Endothelial cell (in vitro differentiated cells): ENCODE data around the gene RNU6-1. TPM values are rescaled to one million over a fixed set of nuclear protein-coding genes. Genes with fewer than 3 reads are reported as not detected.

ENCODE experiments used
- DNase-seq: peaks from one replicate; pipeline ENCODE4 v3.0.0; 2021; ENCODE audit warnings: low spot score
- H3K27ac Mint-ChIP-seq: one replicate; pipeline ENCODE4 v1.8.0; 2021; ENCODE audit warnings: mixed read lengths, inconsistent platforms; ENCODE audit not compliant: unreplicated experiment
- H3K27me3 Mint-ChIP-seq: one replicate; pipeline ENCODE4 v1.8.0; 2021; ENCODE audit warnings: mild to moderate bottlenecking, moderate library complexity, mixed read lengths, inconsistent platforms; ENCODE audit not compliant: unreplicated experiment
- H3K36me3 Mint-ChIP-seq: one replicate; pipeline ENCODE4 v1.8.0; 2021; ENCODE audit warnings: mild to moderate bottlenecking, low read depth, mixed read lengths, inconsistent platforms; ENCODE audit not compliant: unreplicated experiment
- H3K4me1 Mint-ChIP-seq: one replicate; pipeline ENCODE4 v1.8.0; 2021; ENCODE audit warnings: mild to moderate bottlenecking, mixed read lengths, inconsistent platforms; ENCODE audit not compliant: unreplicated experiment
- H3K4me3 Mint-ChIP-seq: one replicate; pipeline ENCODE4 v1.8.0; 2021; ENCODE audit warnings: mild to moderate bottlenecking, mixed read lengths, inconsistent platforms; ENCODE audit not compliant: unreplicated experiment
- H3K9me3 Mint-ChIP-seq: one replicate; pipeline ENCODE4 v1.8.0; 2021; ENCODE audit warnings: mixed read lengths, inconsistent platforms; ENCODE audit not compliant: unreplicated experiment
- total RNA-seq: library from RNA; stranded (reverse); fragmentation: NEBNext Ultra II Directional; extraction: Animal tissue kit (Norgen Biotek cat#: 25700); gene quantifications from one replicate; pipeline ENCODE4 v1.2.1, GENCODE V29; 2021; ENCODE audit not compliant: unreplicated experiment
- TF ChIP-seq, protein P1 (sequence below): fragments of 200-600 bp; sonication (generic); IDR thresholded peaks from one replicate; pipeline ENCODE4 v1.5.0; 2021; ENCODE audit warnings: antibody characterized with exemption; ENCODE audit not compliant: unreplicated experiment

Gene RNU6-1
- total RNA-seq, 1 donor from 2014 or later: not detected

DNA sequence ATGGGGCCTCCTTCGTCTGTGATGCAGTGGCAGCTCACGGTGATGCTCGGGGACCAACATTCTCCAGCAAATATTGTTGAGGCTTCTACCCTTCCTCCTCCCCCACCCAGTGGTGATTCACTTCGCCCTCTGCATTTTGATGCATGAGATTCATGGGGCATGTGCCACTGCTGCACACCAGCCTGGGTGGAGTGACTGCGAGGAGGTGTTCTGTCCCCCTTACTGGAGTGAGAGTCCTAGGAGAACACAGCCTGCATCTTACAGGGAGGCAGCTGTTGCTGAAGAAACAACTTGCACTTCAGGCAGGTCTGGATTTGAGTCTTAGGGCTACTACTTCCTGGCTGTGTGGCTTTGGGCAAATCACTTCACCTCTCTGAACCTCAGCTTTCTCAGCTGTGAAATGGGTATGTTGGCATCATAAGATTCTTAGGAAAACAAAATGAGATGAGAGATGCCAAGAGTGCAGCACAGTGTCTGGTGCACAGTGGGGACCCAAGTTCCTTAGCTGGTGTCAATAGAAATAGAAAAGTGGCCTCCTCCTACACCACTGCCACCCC is 24.7 kb downstream of the RNU6-1 start:
- Mint-ChIP-seq H3K36me3 (no peaks in the 10 kb centered on the region), H3K4me1 (no peaks in the 10 kb centered on the region), H3K4me3 (no peak overlapping the region), H3K27ac (no peak overlapping the region), H3K27me3 (peaks cover 4% of the 10 kb centered on the region), H3K9me3 (no peaks in the 10 kb centered on the region)
- no peak for DNase-seq
- TF ChIP-seq, protein P1, sequence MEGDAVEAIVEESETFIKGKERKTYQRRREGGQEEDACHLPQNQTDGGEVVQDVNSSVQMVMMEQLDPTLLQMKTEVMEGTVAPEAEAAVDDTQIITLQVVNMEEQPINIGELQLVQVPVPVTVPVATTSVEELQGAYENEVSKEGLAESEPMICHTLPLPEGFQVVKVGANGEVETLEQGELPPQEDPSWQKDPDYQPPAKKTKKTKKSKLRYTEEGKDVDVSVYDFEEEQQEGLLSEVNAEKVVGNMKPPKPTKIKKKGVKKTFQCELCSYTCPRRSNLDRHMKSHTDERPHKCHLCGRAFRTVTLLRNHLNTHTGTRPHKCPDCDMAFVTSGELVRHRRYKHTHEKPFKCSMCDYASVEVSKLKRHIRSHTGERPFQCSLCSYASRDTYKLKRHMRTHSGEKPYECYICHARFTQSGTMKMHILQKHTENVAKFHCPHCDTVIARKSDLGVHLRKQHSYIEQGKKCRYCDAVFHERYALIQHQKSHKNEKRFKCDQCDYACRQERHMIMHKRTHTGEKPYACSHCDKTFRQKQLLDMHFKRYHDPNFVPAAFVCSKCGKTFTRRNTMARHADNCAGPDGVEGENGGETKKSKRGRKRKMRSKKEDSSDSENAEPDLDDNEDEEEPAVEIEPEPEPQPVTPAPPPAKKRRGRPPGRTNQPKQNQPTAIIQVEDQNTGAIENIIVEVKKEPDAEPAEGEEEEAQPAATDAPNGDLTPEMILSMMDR: no peak

DNA sequence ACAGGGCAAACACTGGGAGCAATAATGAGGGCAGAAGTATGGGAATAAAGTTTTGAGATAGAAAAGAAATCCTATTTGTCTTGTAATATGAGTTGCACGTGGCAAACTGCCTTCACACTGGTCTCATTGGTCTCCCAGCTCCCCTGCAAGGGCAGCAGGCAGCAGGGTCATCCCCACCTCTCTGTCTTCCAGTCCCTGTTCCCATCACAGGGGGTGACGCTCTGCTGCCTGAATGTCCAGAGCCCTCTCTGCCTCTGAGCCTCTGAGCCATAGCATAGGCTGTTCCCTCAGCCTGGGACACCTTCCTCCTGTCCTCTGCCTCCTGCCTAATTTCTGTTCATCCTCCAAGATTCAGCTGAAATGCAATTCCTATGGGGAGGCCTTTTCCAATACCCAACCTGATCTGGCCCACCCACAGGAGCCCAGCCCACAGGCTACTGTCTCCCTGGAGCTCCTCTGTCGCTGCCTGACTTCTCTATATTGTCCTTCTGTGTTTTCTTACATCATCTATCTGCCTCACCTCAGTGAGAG is 26.7 kb downstream of the RNU6-1 start:
- peaks cover 3% of the 10 kb centered on the region for H3K36me3 Mint-ChIP-seq
- DNase-seq: no peak
- no peaks in the 10 kb centered on the region for H3K9me3 Mint-ChIP-seq
- no peak overlapping the region for H3K27ac Mint-ChIP-seq
- TF ChIP-seq, protein P1: no peak
- no peak overlapping the region for H3K4me3 Mint-ChIP-seq
- no peaks in the 10 kb centered on the region for H3K4me1 Mint-ChIP-seq
- peaks cover 4% of the 10 kb centered on the region for H3K27me3 Mint-ChIP-seq

DNA sequence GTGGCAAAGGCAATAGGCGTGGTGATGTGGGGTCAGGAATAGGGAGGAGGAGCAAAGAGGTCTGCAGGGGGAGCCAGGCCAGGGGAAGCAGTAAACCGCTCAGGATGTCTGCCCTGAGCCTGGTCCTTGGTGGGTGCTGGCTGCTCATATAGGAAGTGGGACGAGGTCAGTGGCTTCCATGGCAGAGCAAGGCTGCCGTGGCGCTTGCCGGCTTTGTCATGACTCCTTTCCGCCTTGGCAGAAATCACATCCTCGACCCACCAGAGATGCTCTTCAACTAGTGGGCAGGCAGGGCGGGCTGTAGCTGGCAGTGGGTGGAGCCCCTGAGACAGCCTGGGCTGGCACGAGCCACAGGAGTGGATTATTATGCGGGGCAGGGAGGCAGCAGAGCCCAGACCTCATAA is 27.6 kb downstream of the RNU6-1 start:
- peaks cover 7% of the 10 kb centered on the region for H3K27me3 Mint-ChIP-seq
- TF ChIP-seq, protein P1: no peak
- no peak for DNase-seq
- H3K36me3 Mint-ChIP-seq: peaks cover 9% of the 10 kb centered on the region
- H3K27ac Mint-ChIP-seq: no peak overlapping the region
- no peak overlapping the region for H3K4me3 Mint-ChIP-seq
- H3K4me1 Mint-ChIP-seq: no peaks in the 10 kb centered on the region
- no peaks in the 10 kb centered on the region for H3K9me3 Mint-ChIP-seq

DNA sequence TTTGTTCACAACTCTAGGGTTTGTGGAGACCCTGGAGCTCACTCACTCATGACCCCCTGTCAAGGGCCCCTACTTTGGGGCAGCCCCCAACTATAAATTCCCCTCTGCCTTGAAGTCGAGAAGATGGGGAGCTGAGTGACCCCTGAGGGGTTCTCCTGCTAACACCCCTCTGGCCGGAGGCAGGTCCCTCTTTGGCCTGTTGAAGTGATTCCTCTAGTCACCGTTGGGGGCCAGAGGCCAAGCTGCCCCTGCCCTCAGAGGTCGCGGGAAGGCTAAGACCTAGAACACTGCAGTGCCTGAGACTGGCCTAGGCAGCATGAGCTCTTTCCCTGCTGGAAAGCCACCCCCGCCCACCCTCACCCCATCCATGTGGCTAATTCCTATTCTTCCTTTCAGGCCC is 30.0 kb downstream of the RNU6-1 start:
- no peak for DNase-seq
- Mint-ChIP-seq H3K27ac (no peak overlapping the region), H3K36me3 (peaks cover 9% of the 10 kb centered on the region), H3K4me1 (peaks cover 6% of the 10 kb centered on the region), H3K27me3 (peaks cover 7% of the 10 kb centered on the region), H3K9me3 (no peaks in the 10 kb centered on the region), H3K4me3 (no peak overlapping the region)
- TF ChIP-seq, protein P1: no peak

DNA sequence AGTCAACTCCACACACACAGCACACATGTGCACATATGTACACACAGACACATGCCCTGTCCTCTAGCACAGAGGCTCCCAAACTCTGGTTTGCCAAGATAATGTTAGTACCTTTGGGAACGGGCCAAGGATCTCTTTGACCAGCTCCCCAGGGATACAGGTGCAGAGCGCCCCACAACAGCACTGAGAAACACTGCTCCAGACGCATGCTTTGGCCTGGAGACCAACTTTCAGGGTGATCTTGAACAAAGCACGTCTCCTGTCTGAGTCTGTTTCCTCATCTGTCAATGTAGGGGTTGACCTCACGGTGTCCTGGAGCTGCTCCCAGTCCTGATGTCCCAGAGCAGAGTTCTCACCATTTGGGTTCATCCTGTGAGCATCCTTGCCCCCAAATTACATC is 30.4 kb downstream of the RNU6-1 start:
- DNase-seq: no peak
- H3K4me3 Mint-ChIP-seq: no peak overlapping the region

More for the DNA sequence above, 30.4 kb downstream of the RNU6-1 start:
- H3K36me3 Mint-ChIP-seq: peaks cover 9% of the 10 kb centered on the region
- TF ChIP-seq, protein P1: no peak
- peaks cover 8% of the 10 kb centered on the region for H3K4me1 Mint-ChIP-seq
- no peak overlapping the region for H3K27ac Mint-ChIP-seq
- H3K9me3 Mint-ChIP-seq: no peaks in the 10 kb centered on the region
- H3K27me3 Mint-ChIP-seq: peaks cover 7% of the 10 kb centered on the region
